GM18858 (cell line): ENCODE data around the gene MAP10.
A peak's percentile ranks its signal among the peaks of the same experiment; 100 is the strongest.
"Not testable (repeated sequence)": the region's sequence is repeated elsewhere in the genome, so short reads cannot be mapped to it uniquely, and the experiment has no call there.

Experiments used
- ATAC-seq: cut with Tn5 transposase; IDR thresholded peaks from one replicate; pipeline ENCODE4 v1.9.1; 2021; ENCODE audit not compliant: unreplicated experiment

MAP10 gene, protein sequence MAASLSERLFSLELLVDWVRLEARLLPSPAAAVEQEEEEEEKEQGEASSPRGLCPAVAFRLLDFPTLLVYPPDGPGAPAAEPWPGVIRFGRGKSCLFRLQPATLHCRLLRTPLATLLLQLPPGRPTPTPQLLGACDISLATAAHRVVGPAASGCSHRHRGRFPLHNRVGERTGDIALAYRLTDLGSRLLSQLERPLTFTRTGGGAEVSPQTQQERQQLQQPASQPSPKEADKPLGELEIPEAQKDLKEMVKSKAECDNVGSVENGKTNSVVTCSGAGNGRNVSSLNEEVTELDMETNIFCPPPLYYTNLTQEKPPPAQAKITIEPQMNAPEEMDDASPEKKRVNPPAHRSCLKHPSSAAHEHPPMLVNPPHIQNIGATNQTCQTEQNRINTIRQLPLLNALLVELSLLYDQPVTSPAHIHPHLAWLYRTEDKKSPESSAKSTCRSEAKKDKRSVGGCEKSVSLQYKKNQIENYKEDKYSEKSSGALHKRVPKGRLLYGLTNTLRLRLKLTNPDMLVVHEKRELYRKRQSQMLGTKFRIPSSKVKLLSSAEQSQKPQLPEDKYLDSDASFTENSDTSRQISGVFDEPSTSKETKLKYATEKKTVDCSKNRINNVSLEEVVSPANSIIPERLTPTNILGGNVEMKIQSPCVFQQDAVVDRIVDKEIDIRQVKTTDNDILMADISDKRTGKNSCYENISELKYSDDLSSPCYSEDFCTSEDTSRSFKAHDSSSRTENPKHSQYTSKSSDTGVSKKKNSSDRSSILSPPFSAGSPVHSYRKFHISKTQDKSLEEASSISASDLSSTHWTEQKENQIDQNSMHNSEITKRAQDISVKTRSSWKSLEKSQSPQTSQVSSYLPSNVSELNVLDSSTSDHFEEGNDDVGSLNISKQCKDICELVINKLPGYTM

DNA sequence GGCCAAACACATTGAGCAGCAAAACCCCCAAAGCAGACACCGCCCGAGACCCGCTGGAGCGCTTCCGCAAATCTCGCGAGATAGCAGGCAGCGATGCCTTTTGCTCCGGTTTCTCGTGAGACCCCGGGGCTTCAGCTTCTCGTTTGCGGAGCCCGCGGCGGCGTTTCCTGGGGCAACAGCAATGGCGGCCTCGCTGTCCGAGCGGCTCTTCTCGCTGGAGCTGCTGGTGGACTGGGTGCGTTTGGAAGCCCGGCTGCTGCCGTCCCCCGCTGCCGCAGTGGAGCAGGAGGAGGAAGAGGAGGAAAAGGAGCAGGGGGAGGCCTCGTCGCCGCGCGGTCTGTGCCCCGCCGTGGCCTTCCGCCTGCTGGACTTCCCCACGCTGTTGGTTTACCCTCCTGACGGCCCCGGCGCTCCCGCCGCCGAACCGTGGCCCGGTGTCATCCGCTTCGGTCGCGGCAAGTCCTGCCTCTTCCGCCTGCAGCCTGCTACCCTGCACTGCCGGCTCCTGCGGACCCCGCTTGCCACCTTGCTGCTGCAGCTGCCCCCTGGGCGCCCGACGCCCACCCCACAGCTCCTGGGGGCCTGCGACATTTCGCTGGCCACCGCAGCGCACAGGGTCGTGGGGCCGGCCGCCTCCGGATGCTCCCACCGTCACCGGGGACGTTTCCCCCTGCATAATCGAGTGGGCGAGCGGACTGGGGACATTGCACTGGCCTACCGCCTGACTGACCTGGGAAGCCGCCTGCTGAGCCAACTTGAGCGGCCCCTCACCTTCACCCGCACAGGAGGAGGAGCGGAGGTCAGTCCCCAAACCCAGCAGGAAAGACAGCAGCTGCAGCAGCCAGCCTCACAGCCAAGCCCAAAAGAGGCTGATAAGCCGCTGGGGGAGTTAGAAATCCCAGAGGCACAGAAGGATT is at the start of gene MAP10:
Gene MAP10 (plus strand): TSS at position 148 of the 917 bp plus-strand sequence. CDS start 34 bp downstream, at position 182.
- peak; percentile 72 for ATAC-seq

DNA sequence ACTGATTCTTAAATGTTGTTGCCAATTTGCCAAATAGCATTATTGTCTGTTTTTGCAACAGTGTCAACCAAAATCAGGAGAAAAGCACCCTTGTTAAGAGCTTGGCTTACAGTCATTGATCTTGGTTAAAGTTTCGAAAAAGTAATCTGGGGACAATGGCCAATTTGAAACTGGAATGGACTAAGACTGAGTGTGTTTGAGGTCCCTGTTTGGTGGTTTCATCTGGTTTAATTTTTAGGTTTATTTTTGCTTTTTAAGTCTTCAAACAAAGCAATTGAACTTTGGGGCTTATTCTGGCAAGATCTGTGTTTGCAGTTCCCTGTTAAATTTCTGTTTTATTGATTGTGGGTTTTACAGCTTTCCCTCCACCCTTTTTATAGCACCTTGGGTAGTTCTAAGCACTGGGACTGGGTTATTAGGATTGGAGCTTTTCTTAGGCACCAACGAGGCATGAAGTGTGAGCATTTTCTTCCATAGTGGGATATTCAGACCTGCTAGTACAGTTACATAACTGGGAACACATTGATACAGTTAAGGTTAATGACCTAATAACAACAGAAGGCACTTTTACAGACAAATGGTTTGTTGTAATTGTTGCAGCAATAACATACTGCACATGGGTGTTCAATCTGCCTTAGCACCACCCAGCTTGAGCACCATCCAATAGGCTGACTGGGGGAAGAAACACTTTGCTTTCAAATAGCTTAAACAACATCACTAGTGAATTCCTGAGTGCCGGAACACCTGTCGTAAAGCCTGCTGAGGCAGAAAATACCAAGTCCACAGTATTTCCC is 40.6 kb upstream of the MAP10 start:
- no peak for ATAC-seq

DNA sequence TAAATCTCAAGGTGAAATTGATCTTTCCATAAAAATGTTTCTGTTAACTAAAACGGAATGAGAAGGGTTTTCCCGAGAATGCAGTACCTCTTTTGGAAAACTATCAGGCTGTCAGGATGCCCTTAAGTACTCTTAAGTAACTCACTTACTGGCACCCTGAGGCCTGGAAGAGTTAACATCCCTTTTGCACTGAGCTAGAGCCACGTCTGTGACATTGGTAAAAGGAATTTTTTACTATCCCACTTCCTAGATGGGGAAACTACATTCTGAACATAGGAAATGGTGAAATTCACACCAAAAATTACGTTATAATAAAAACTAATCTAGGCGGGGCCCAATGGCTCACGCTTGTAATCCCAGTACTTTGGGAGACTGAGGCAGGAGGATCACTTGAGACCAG is 39.7 kb upstream of the MAP10 start:
- no peak for ATAC-seq

DNA sequence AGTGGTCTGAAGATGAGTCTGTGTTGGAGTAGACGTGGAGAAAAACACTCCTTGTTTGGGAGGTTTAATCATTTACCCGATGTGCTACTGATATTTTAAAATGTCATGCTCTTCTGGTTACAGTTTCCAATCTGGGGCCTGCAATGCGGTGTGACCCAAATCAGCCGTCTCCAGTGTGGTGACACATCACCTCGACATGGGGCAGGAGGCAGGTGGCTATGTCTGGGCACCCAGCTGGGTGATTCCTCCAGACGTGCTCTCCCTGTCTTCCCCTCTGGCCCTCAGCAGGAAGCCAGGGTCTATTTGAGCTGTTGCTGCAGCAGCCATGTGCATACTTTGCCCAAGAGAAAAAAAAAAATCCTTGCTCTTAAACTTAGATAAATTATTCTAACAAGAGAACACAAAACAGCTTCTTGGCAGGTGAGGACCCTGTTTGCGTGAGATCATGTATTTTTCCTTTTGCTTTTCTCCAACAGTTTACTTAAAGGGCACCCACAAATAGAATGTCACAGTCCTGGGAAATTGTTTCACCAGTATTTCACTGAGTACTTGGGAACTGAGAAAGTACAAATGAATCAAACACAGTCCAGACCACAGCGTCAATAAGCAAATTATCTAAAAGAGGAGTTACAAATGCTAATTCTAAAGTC is 38.9 kb upstream of the MAP10 start:
- no peak for ATAC-seq

DNA sequence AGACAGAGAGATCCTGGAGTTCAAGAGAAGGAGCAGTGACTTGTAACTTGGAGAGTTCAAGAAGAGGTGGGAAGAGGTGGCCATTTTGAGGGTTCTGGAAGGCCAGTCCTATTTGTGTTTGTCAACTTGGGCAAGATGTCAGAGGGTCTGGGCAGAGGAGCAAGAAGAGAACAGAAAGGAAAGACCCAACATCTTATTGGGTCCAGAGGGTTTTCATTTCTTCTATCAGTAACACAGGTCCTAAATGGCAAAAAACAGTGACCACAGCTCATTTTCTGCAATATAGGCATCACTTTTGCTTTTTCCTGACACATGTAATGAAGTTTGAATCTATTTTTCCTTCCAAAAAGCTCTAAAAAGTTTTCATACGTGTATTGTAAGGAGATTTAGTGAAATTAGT is 38.3 kb upstream of the MAP10 start:
- ATAC-seq = no peak

DNA sequence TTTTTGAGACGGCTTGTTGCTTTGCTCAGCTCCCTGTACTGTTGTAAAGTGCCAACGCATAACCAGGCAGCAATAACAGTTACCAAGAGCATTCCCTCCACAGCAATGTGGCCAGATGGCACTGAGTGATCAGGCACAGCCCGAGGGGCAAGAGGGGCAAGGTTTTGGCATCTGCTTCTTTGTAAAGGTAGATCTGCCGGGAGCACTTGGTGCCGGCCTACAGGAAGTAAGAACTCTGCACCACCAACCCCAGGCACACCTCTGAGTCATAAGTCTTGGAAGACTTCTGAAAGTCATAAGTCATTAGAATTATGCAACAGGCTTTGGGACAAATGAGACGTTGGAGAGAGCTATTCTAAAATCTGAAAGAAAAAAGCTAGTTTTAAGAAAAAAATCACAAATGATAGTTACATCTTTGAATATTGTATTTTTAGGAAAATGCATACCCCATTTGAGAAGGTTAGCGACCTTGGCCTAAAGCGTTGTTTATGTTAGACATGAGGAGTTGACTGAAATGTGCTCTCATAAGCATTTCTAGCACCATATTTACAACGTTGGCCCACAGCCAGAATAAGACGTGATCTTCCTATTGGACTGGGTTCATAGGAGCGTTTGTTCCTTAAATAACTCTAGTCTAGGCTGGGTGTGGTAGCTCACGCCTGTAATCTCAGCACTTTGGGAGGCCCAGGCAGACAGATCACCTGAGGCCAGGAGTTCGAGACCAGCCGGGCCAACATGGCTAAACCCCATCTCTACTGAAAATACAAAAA is 37.7 kb upstream of the MAP10 start:
- no peak for ATAC-seq

DNA sequence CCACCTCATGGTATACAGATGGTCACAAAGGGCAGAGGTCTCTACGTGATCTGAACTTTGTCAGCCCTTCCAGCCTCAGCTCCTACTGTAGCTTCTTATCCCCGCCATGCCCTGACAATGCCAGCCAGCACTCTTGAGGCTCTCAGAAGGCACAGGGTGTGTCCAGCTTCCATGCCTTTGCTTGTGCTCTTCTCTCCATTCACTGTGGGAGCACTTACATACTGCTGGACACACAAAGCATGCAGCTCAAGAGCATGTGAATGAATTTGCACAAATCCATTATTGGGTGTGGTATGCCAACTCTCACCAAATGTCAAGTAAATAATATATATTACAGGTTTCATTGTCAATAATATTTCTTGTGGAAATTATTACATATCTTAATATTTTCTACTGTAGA is 36.4 kb upstream of the MAP10 start:
- ATAC-seq = no peak

DNA sequence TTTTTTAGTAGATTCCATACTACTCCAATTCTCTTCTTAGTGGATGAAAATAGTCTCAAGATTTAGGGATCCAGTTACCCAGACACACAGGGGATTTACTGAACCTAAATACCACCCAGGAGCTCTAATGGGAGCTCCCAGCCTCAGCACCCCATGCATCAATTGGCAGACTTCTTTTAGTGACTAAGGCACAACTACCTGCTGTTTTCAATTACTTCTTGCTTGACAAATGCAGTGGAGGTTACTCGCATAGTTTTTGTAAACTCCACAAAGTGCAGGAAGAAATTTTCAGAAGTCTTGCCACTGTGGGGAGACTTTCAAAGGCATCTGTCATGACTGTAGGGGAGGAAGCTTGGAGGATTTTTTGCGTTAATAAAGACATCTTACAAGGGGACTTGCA is 35.5 kb upstream of the MAP10 start:
- no peak for ATAC-seq

DNA sequence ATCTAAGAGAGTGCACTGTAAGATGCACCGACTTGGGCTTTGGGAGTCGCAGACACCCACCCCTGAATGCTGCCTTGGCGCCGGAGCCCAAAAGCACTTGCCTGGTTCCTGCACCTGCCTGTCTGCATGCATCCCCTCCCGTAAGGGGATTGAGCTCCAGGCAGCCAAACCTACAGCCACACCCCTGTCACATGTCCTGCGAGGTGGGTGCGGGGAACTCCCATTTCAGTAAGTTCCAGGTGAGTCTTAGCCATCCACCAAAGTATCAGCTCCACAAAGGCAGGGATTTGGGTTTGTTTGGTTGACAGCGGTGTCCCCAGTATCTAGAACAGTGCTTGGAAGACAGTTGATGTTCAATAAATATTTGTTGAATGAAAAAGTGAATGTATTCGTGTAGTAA is 31.5 kb upstream of the MAP10 start:
- ATAC-seq = no peak

DNA sequence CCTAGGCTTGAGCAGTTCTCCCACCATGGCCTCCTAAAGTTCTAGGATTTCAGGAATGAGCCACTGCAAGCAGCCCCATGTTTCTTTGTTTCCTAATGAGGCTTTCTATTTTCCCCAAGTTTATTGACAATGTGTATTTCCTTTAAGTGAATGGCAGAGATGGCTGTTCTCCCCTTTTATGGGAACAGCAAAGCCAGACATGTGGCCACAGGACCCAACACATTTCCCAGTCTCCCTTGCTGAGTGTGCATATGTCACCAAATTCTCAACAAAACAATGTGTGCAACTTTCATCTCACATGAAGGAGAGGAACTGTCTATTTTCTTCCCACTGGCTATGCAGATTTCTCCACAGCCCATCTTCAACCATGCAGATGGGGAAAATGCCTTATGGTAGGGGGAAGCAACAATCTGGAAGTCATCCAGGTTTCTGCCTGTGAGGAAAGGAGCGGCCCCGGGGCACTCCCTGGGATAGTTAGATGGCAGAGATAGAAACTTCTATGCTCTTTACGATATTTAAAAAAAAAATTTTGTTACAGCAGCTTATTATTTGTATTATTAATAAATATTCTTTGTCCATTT is 28.6 kb upstream of the MAP10 start:
- no peak for ATAC-seq

DNA sequence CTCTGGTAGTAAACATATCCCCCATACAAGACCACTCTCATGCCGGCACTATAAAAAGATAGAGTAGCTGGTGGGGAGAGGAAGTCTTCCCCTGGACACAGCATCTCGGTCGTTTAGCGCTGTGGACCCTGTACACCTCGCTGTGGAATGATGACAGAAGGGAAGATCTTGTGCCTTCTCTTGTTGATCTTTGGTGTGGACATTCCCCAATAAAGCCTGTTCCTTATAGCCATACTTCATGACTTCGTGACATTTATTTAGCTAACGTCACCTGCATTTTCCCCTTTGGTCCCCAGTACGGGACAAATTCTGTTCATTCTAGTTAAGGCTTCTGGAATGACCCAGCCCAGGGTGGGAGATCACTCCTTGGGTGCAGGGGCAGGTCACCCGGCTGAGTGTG is 24.9 kb upstream of the MAP10 start:
- ATAC-seq = no peak

DNA sequence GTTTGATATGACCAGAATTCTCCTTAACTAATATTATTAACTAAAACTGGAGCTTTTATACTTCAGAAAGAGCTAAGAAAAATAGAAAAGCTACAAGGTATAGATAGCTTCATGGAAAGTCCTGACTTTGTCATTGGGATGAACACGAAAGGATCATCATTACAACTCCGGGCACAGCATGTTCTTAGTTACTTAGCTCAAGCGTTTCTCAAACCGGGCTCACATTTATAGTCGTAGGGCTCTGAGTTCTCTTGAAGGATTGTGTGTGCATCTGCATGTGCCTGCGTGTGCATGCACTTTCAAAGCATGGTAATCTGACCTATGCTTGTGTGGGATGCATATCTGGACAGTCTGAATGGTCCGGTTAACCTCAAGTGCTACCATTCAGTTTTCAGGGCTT is 20.4 kb upstream of the MAP10 start:
- no peak for ATAC-seq

DNA sequence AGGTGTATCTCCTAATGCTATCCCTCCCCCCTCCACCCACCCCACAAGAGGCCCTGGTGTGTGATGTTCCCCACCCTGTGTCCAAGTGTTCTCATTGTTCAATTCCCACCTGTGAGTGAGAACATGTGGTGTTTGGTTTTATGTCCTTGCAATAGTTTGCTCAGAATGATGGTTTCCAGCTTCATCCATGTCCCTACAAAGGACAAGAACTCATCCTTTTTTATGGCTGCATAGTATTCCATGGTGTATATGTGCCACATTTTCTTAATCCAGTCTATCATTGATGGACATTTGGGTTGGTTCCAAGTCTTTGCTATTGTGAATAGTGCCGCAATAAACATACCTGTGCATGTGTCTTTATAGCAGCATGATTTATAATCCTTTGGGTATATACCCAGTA is 19.6 kb upstream of the MAP10 start:
- ATAC-seq = not testable (repeated sequence)

DNA sequence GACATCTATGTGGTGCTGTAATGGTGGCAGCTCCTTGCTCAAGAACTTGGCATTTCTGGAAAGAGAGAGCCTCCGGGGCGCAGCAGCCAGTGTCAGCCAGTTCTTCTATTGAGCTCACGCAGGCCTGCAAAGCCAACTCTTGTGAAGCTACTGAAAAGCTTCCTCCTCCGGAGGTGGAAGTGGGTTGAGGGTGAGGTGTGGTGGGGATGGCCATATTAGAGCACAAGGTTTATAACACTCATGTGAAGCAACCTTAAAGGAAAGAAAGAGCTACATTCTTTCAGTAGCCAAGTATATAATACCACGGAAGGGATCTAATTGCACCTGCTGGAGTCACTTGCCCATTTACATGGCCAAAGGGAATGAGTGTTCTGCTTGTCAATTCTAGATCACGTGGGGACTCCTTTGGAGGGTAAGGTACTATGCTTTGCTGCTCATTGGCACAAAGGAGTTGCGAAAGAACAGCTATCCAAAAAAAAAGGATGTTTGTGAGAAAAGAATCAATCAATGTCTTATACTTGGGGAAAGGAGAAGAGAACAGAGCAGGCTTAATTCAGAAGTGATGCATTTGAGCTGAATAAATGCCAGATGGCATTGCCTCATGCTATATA is 18.3 kb upstream of the MAP10 start:
- no peak for ATAC-seq

DNA sequence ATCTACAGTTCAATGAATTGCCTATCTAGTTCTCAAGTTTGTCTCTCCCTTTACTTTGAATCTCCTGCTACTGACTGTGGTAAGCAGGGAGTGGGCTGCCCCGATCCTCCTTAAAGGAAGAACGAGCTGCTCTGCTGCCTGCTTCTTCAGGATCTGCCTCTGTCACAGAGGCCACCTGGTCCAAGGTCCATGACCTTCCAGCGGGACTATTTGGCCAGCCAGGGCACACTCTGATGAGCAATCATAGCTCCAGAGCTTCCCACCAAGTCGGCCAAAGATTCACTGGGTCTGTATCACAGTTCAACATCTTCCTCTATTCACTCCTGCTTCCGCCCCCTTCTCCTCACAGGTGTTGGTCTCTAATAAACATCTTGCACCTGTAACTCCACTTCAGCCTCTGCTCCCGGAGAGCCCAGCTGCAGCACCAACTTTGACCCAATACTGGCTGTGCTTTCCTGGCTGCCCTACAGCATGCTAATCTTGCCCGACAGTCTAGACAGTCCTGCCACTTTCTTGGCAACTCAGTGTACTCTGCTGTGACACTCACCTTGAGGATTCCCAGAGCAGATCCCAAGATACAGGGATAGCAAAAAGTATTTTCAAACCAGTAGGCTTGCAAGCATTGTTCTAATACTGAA is 16.9 kb upstream of the MAP10 start:
- ATAC-seq = no peak

DNA sequence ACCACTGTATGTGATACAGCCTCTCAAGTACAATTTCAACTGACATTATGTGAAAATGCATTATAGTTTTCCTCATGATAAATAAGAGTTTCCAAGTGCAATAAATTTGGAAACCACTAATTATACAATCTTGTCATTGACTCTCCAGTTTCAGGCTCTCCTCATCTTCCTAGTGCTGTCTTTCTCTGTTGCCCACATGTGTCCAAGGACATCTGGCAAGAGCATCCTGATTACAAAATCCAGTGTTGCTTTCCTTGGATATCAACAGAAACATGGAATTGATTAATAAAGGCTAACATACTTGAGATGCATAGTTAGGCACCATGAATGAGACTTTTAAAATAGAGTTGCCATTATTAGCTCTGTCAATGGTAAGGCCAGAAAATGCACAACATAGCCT is 15.6 kb upstream of the MAP10 start:
- no peak for ATAC-seq

DNA sequence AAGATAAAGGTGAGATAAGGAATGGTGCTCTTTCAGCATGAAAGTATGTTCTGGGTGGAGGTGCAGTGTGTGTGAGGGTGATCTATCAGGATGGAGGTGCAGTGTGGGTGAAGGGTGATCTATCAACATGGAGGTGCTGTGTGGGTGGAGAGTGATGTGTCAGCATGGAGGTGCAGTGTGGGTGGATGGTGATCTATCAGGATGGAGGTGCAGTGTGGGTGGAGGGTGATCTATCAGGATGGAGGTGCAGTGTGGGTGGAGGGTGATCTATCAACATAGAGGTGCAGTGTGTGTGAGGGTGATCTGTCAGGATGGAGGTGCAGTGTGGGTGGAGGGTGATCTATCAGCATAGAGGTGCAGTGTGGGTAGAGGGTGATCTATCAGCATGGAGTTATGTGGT is 12.3 kb upstream of the MAP10 start:
- no peak for ATAC-seq

DNA sequence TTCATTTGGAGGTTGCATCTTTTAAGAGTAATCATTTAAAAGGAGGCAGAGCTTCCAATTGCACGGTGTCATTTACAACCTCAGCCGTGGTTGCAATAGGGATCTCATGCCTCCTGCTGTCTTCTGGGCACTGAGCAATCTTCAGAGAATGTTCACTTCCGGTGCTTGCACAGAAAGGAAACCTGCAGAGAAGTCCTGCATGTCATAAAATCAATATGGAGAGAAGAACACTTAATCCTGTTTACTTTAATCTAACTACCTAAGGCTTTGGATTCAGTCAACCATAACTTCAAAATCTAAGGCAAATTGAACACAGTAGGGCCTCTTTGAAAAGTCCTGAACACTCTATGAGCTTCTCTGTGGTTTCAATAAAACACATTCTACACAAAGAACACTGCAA is 11.3 kb upstream of the MAP10 start:
- no peak for ATAC-seq
